Measurements from ENCODE around the gene KIF26A. TPM values are rescaled to one million over a fixed set of nuclear protein-coding genes. Genes with fewer than 3 reads are reported as not detected.
"Not testable (repeated sequence)": the region's sequence is repeated elsewhere in the genome, so short reads cannot be mapped to it uniquely, and the experiment has no call there.

KIF26A gene
- total RNA-seq, 4 donors from 2014 or later = 3.7 to 5.3 (median 4.5) TPM

DNA sequence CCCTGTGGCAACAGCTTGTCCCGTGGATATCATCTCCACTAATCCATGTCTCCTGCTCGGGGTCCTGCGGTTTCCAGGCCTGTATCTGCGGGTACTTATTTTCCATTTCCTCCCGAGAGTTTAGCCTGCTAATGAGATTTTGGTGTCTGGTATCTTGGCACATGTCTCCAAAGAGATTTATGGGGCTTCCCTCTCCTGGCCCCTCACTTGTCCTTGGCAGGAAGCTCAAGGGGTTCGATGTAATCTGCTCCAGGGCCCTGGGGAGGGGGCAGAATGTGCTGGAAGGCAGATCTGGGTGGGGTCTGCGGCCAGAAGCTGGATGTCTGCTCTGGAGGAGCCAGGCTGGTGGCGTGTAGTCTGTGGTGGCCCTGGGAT, 85.7 kb downstream of the KIF26A start:
- intact Hi-C loops (cut with DNase I; ENCODE audit: low total_unique reads) = no loop called here
- no peak overlapping the region for H3K4me3 ChIP-seq (ENCODE audit: low read depth, poor library complexity, severe bottlenecking)
- no peak for DNase-seq (ENCODE audit: low spot score in 2 of 2)
- 24 to 30% methylated on average over 8 of the region's 8 CpGs for WGBS, 2 donors
- no peak for TF ChIP-seq CTCF (IDR thresholded peaks at IDR 0.05)
- TF ChIP-seq POLR2A (IDR thresholded peaks at IDR 0.05) = no peak

GRCh38 chr14:104224506-104225277, 86.3 kb downstream of the KIF26A start:
- H3K4me3 ChIP-seq (ENCODE audit: low read depth, poor library complexity, severe bottlenecking) = no peak overlapping the region
- DNase-seq (ENCODE audit: low spot score in 2 of 2) = no peak
- WGBS, 2 donors = 45 to 53% methylated on average over 11 to 17 of the region's 19 CpGs
- intact Hi-C loops (cut with DNase I; ENCODE audit: low total_unique reads) = no loop called here
- TF ChIP-seq POLR2A (IDR thresholded peaks at IDR 0.05) (no peak), CTCF (IDR thresholded peaks at IDR 0.05) (no peak)

DNA sequence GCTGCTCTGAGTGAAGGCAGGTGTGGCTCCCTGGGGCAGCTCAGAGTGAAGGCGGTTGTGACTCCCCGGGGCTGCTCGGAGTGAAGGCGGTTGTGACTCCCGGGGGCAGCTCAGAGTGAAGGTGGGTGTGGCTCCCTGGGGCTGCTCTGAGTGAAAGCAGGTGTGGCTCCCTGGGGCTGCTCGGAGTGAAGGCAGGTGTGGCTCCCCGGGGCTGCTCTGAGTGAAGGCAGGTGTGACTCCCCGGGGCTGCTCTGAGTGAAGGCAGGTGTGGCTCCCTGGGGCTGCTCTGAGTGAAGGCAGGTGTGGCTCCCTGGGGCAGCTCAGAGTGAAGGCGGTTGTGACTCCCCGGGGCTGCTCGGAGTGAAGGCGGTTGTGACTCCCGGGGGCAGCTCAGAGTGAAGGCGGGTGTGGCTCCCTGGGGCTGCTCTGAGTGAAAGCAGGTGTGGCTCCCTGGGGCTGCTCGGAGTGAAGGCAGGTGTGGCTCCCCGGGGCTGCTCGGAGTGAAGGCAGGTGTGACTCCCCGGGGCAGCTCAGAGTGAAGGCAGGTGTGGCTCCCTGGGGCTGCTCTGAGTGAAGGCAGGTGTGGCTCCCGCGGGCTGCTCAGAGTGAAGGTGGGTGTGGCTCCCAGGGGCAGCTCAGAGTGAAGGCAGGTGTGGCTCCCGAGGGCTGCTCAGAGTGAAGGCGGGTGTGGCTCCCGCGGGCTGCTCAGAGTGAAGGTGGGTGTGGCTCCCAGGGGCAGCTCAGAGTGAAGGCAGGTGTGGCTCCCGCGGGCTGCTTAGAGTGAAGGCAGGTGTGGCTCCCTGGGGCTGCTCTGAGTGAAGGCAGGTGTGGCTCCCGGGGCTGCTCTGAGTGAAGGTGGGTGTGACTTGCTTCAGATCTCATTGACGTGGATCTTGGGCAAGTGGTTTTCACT, 87.1 kb downstream of the KIF26A start:
- not testable (repeated sequence) for DNase-seq (ENCODE audit: low spot score in 2 of 2)

DNA sequence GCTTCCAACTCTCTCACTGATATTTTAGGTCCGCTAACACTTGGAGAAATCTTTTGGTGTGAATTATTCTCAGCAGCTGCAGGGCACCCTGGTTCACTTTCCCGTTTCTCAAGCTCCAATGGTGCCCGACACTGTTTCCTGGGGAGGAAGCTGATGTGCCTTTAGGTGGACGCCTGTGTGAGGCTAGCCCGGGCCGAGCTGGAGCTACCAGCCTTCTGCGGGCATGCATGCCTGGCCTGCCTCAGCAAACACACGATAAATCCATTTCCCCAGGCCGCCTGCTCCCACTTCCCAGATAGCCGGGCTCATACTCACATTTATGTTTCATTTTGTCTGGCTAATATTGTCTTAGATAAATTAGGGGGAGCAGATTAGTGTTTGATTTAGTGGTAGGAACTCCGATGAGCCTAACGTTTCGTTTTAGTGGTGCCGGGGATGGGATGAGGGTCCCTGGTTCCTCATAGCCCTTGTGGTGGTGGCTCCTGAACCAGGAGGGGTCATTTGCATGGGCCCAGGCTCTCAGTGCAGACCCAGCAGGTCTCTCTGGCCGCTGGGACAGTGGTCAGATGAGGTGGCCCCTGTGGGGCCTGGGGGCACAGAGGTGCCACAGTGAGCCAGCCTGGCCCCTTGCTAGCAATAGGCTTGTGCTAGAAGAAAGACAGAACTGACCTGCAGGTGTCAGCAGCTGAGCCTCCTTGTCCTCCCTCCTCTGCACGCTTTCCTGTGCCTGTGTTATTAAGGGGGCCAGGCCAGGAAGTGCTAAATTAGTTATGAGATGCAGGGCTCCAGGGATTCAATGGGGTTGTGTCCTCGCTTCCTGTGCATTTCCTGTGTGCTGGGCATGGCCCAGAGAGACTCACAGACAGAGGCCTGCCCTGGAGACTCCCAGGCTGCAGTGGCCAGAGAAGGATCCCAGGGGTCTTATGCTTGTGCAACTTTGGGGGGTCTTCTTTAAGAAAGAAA, 88.3 kb downstream of the KIF26A start:
- TF ChIP-seq CTCF (IDR thresholded peaks at IDR 0.05) (no peak), POLR2A (IDR thresholded peaks at IDR 0.05) (no peak)
- WGBS, 2 donors = 87 to 93% methylated on average over 17 of the region's 17 CpGs
- DNase-seq (ENCODE audit: low spot score in 2 of 2) = no peak
- intact Hi-C loops (cut with DNase I; ENCODE audit: low total_unique reads) = no loop called here
- H3K4me3 ChIP-seq (ENCODE audit: low read depth, poor library complexity, severe bottlenecking) = no peak overlapping the region

More for the DNA sequence above, 87.1 kb downstream of the KIF26A start:
- intact Hi-C loops (cut with DNase I; ENCODE audit: low total_unique reads); H3K4me3 ChIP-seq (ENCODE audit: low read depth, poor library complexity, severe bottlenecking): not testable (repeated sequence)
- 28 to 29% methylated on average over 8 to 15 of the region's 28 CpGs for WGBS, 2 donors

DNA sequence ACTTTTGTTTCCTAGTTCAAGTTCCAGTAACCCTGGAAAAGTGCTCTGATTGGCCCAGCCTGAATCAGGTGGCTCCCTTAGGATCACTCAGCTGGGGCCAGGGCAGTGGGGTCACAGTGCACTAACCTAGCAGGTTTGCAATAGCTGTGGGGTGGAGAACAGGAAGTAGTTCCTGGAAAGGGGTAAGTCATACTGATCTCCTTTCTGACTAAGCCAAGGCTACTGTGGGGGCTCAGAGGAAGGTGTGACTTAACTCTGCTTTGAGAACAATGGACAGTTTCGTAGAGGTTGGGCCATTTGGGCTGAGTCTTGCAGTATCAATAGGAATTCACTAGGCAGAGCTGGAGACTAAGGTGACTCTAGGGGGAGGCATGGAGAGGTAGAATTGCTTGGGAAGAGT, 89.4 kb downstream of the KIF26A start:
- DNase-seq (ENCODE audit: low spot score in 2 of 2) = no peak
- intact Hi-C loops (cut with DNase I; ENCODE audit: low total_unique reads) = no loop called here
- WGBS, 2 donors = 72 to 77% methylated on average over 1 of the region's 1 CpG
- TF ChIP-seq CTCF (IDR thresholded peaks at IDR 0.05) (no peak), POLR2A (IDR thresholded peaks at IDR 0.05) (no peak)
- no peak overlapping the region for H3K4me3 ChIP-seq (ENCODE audit: low read depth, poor library complexity, severe bottlenecking)

Data from lower leg skin (tissue), 4 donors.